Jurkat, Clone E6-1 (cell line): ENCODE results near the gene IRAG1.
A peak's percentile ranks its signal among the peaks of the same experiment; 100 is the strongest.

Source experiments
- DNase-seq: peaks from one replicate; pipeline ENCODE4 v3.0.0-alpha.2; 2011; ENCODE audit warnings: low read depth, low spot score
- H3K4me3 ChIP-seq: 2 replicates; pipeline ENCODE4 v1.5.1; 2011; ENCODE audit warnings: mild to moderate bottlenecking, low read length, control low read depth, moderate library complexity

Gene IRAG1

GRCh38 chr11:10673501-10674062 is 20.0 kb downstream of the IRAG1 start:
- DNase-seq: no peak
- no peak overlapping the region for H3K4me3 ChIP-seq

DNA sequence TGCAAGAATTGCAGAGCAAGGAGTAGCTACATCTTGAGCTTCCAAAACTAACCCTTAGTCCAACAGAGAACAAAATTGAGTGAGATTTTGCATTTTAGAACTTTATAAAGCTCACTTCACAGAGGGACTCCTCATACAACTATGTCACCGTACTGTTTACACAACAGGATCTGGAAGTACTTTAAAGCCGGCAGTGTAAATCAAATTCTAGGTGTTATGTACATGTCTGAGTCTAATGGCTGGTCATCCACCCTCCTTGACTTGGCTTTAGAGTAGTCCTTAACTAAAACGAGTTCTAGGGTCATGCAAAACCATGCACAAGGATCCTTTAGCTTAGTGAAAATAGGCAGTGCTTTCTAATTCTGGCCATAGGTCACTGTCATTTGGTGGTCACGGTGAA is 23.5 kb downstream of the IRAG1 start:
- H3K4me3 ChIP-seq: no peak overlapping the region
- no peak for DNase-seq

- no peak for DNase-seq
- no peak overlapping the region for H3K4me3 ChIP-seq
Observed at GRCh38 chr11:10669258-10670033, 24.1 kb downstream of the IRAG1 start.

- no peak overlapping the region for H3K4me3 ChIP-seq
- no peak for DNase-seq
Observed at GRCh38 chr11:10667521-10667885, 26.1 kb downstream of the IRAG1 start.

- H3K4me3 ChIP-seq: no peak overlapping the region
- no peak for DNase-seq
Observed at GRCh38 chr11:10666556-10667520, 26.7 kb downstream of the IRAG1 start.

DNA sequence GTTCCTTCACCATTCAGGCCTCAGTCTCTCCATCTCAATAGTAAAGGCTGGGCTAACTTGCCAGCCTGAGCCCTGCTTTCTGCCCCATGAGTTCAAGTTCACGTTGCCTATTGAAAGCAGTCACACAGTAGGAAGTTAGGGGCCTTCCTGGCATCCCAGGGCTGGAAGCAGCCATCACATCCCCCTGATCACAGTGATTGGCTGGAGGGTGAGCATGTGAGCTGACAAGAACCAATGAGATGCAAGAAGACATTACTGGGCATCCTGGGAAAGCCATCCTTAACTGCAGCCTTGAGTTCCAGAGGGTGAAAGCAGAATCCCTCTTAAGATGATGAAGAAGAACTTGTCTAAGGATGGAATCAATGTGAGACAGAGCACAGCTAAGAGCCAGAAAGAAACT is 29.1 kb downstream of the IRAG1 start:
- DNase-seq: no peak
- H3K4me3 ChIP-seq: no peak overlapping the region

- H3K4me3 ChIP-seq: no peak overlapping the region
- no peak for DNase-seq
Observed at GRCh38 chr11:10663990-10664389, 29.6 kb downstream of the IRAG1 start.

DNA sequence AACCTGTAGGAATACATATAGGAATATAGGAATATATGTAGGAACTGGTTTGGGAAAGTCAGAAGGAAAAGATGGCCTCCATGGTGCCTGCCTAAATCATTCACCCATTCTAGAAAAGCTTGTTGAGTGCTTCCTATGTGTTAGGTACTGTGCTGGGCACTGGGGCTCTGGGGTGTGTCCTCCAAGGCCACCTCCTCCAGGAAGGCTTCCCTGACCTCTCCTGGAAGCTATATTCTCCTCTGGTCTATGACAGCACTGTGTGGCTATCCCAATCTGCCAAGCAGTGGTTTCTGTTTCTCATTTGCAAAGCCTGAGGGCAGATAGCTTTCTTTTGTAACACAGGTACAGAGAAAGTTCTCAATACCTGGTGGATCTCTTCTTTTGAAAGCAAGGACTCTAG is 30.2 kb downstream of the IRAG1 start:
- no peak for DNase-seq

DNA sequence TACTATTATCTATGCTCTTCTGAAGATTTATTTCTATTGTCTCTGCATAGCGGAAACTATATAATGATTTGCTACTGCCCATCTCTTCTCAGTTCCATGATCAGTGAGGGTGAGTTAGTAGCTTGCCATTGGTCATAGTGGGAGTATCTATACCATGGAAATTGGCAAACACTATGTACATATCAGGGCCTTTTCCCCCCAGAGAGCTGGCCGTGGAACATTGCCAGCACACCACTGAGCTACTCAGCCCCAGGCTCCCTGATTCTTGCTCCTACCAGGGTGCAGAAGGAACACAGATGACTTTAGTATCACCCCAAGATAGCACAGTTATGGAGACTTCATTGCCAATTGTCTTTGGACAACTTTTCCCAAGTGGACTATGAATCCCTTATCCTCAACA is 33.2 kb downstream of the IRAG1 start:
- no peak overlapping the region for H3K4me3 ChIP-seq
- no peak for DNase-seq

More for the DNA sequence above, 30.2 kb downstream of the IRAG1 start:
- no peak overlapping the region for H3K4me3 ChIP-seq

DNA sequence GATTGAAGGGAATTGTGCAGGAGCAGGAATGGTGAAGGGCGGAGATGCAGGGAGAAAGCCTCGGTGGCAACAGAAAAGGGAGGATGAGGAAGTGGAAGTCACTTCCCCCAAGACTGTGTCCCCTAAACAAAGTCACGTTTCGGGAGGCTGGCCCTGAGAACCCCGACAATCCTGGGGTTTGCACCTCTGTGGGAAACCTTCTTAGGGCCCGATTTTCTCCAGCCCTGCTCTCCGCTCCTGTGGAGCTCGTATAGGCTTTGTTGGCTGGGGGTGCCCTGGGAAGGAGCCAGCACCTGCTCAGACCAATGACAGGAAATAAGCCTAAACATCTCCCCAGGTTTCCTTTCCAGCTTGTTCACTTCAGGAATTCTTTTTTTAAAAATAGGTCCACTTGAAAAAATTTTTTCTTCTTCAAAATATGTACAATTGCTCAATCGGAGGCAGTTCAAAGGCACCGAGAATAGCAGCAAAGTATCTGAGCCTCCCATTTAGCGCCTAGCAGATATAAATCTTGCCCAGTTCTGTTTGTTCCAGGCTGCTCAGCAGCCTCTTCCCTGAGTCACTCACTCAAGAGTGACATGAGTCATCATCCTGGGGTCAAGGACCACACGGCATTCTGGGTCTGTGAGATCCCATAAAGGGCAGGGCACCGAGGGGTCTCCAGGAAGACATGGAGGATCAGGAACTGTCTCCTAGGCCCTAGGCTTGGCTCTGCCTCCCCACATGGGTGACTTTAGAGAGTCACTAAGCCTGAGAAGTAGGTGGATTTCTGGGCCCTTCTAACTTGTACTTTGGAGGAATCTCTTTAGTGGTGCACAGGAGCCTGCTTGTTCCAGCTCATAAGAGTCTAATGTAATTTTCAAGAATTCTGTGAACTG is 34.0 kb downstream of the IRAG1 start:
- DNase-seq: no peak
- H3K4me3 ChIP-seq: no peak overlapping the region

DNA sequence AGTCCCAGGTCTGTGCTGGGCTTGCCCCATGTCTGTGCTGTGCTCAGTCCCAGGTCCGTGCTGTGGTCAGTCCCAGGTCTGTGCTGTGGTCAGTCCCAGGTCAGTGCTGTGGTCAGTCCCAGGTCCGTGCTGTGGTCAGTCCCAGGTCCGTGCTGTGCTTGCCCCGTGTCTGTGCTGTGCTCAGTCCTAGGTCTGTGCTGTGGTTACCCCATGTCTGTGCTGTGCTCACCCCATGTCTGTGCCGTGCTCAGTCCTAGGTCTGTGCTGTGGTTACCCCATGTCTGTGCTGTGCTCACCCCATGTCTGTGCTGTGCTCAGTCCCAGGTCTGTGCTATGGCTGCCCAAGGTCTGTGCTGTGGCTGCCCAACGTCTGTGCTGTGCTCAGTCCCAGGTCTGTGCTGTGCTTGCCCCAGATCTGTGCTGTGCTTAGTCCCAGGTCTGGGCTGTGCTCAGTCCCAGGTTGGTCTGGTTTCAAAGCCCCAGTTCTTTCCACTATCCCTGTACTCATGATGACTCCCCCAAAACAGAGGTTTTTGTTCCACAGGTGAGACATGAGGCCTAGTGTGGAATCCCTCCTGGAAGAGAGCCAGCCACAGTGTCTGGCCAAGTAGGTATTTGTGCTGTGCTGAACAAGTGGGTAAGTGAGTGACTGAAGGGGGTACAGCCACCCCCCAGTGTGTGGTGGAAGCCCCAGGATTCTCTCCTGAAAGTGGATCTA is 34.8 kb downstream of the IRAG1 start:
- DNase-seq: no peak

DNA sequence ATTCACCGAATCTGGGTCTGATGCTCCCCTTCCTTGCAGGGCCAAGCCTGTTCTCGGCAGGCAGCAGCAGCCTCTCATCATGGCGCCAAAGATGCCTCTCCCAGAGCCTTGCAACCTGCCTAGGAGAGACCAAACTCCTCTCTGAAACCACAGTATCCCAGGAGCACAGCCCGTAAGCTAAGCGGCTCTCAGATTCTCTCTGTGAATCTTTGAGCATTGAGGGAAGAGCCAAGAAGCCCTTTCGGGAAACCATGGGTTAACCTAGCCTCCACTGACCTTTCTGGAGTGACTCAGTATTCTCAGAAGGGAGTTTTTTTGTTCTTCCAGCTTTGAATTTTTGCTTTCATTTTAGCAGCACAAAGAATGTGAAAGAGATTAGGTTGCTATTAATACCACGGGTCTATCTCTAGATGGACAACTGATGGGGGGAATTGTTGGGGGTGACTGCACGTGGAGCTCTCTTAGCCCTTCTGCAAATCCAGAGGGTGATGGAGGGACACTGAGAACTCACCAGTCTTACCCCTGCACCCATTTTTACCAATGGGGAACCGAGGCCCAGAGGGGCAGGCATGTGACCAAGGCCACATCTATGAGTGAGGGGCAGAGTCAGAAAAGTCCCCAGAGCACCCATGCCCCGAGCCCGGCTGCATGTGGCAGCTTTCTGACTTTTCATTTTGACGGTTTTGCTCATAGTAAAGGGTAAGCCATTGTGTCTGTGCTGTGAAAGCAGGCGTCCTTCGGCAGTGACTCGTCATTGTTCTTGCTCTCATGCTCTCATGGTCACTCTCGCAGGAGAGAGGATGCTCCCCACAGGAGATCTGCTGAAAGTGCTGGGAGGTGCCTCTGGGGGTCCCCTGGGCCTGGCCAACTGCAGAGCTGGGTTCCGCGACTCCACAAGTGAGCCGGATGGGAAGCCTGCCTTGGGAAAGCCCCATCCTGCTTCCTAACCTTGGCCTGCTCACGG is 36.0 kb downstream of the IRAG1 start:
- no peak overlapping the region for H3K4me3 ChIP-seq
- no peak for DNase-seq

More for the DNA sequence above, 34.8 kb downstream of the IRAG1 start:
- H3K4me3 ChIP-seq: no peak overlapping the region

- H3K4me3 ChIP-seq: no peak overlapping the region
- DNase-seq: no peak
Observed at GRCh38 chr11:10655943-10656576, 37.5 kb downstream of the IRAG1 start.

DNA sequence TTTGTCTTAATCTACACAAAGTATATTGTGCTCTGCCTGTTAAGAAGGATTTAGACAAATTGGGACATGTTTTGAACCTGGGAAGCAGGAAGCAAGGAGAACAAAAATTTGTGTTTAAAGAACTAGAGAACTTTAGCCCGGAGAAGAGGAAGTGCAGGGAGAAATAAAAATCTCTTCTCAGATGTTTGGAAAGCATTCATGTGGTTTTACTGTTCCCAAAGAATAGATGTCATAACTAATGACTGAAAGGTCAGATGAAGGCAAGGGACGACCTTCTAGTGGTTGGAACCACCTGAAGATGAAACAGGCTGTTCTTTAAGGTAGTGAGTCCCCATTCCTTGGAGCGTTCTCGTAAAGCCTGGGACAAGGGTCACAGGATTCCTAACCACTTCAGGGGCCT is 38.3 kb downstream of the IRAG1 start:
- no peak for DNase-seq
- H3K4me3 ChIP-seq: no peak overlapping the region

GRCh38 chr11:10654811-10655150 is 38.8 kb downstream of the IRAG1 start:
- no peak for DNase-seq
- H3K4me3 ChIP-seq: no peak overlapping the region

GRCh38 chr11:10653946-10654810 is 39.4 kb downstream of the IRAG1 start:
- no peak overlapping the region for H3K4me3 ChIP-seq
- DNase-seq: peak; percentile 58
